Retinal pigment epithelial cell (primary cell): ENCODE results near the gene RGL3.

ENCODE experiments used
- DNase-seq: peaks from one replicate; pipeline ENCODE4 v3.0.0-alpha.2; 2010; ENCODE audit warnings: low read depth
- H3K4me3 ChIP-seq: 2 replicates; pipeline ENCODE4 v1.5.1; 2011; ENCODE audit warnings: mild to moderate bottlenecking, low read length, control low read depth, moderate library complexity
- CTCF ChIP-seq: conservative IDR thresholded peaks from 2 replicates; pipeline ENCODE4 v1.5.1; 2011; ENCODE audit warnings: low read depth, low read length, control low read depth, inconsistent platforms

The RGL3 gene

GRCh38 chr19:11452620-11453310, 33.7 kb upstream of the RGL3 start:
- TF ChIP-seq CTCF = peak; percentile 42
- DNase-seq = no peak
- H3K4me3 ChIP-seq = no peak overlapping the region

GRCh38 chr19:11451871-11452619, 32.9 kb upstream of the RGL3 start:
- DNase-seq = no peak
- no peak overlapping the region for H3K4me3 ChIP-seq
- TF ChIP-seq CTCF = no peak

GRCh38 chr19:11451327-11451870, 32.3 kb upstream of the RGL3 start:
- DNase-seq = no peak
- no peak overlapping the region for H3K4me3 ChIP-seq
- no peak for TF ChIP-seq CTCF

- no peak for DNase-seq
- no peak for TF ChIP-seq CTCF
- no peak overlapping the region for H3K4me3 ChIP-seq
Observed at GRCh38 chr19:11450570-11451326, 31.6 kb upstream of the RGL3 start.

GRCh38 chr19:11448923-11449554, 29.9 kb upstream of the RGL3 start:
- H3K4me3 ChIP-seq = no peak overlapping the region
- DNase-seq = no peak
- no peak for TF ChIP-seq CTCF

GRCh38 chr19:11448410-11448809, 29.3 kb upstream of the RGL3 start:
- no peak overlapping the region for H3K4me3 ChIP-seq
- TF ChIP-seq CTCF = no peak
- DNase-seq = no peak
